ENCODE data around the gene HIPK3. TPM values are rescaled to one million over a fixed set of nuclear protein-coding genes. Genes with fewer than 3 reads are reported as not detected.
"Not testable (repeated sequence)": the region's sequence is repeated elsewhere in the genome, so short reads cannot be mapped to it uniquely, and the experiment has no call there.

The HIPK3 gene
- total and polyA plus RNA-seq, 12 donors, result 14.2 to 154 (median 85.3) TPM

DNA sequence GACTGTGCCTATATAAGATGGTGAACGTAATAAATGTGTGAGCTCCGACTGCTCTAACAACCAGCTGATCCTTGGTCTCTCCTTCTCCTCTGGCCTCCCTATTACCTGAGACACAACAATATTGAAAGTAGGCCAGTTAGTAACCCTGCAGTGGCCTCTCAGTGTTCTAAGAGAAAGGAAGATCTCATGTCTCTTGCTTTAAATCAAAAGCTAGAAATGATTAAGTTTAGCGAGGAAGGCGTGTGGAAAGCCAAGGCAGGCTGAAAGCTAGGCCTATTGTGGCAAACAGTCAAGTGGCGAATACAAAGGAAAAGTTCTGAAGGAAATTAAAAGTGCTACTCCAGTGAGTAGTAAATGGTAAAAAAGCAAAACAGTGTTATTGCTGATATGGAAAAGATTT, 39.5 kb downstream of the HIPK3 start:
- 92 to 98% (median 94%) methylated on average over 5 of the region's 5 CpGs for WGBS, 4 donors
- Histone ChIP-seq H3K36me3 (replicated peaks in 1 of 2) (no peaks in the 10 kb centered on the region), H3K27ac (no peak overlapping the region), H3K4me3 (no peak overlapping the region), H3K4me1 (replicated peaks in 1 of 2) (peaks cover 0 to 9% of the 10 kb centered on the region in 2 donors), H3K27me3 (no peaks in the 10 kb centered on the region), H3K9me3 (replicated peaks in 1 of 3) (no peaks in the 10 kb centered on the region)
- TF ChIP-seq CTCF (IDR thresholded peaks at IDR 0.05), result no peak
- TF ChIP-seq POLR2A (IDR thresholded peaks at IDR 0.05), result no peak
- DNase-seq, result no peak
- intact Hi-C loops (cut with DNase I), result no loop called here

DNA sequence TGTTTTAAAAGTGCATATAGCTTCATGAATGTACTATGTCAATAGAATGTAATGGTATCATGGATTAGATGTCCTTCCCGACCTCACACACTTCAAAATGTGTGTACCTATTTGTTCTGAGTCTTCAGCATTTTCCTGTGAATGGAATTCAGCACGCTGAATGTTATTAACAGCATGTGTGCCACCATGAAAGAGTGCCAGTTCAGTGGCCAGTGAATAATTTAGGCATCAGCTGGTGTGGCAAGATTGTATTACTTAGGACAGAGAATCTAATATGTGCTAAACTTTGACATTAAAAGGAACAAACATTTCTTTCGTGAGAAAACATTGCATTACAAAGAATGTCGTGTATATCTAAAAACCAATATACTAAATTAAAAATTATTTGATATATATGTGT, 46.4 kb downstream of the HIPK3 start:
- H3K9me3 ChIP-seq (replicated peaks in 1 of 3), result no peaks in the 10 kb centered on the region
- H3K4me3 ChIP-seq, result no peak overlapping the region
- no peaks in the 10 kb centered on the region for H3K27me3 ChIP-seq
- H3K36me3 ChIP-seq (replicated peaks in 1 of 2), result no peaks in the 10 kb centered on the region
- DNase-seq, result no peak
- intact Hi-C loops (cut with DNase I), result no loop called here
- WGBS, 4 donors, result 90 to 94% (median 93%) methylated on average over 4 of the region's 4 CpGs
- H3K27ac ChIP-seq, result no peak overlapping the region
- H3K4me1 ChIP-seq (replicated peaks in 1 of 2), result peaks cover 3 to 20% of the 10 kb centered on the region in 2 donors
- TF ChIP-seq CTCF (IDR thresholded peaks at IDR 0.05), result no peak
- no peak for TF ChIP-seq POLR2A (IDR thresholded peaks at IDR 0.05)

DNA sequence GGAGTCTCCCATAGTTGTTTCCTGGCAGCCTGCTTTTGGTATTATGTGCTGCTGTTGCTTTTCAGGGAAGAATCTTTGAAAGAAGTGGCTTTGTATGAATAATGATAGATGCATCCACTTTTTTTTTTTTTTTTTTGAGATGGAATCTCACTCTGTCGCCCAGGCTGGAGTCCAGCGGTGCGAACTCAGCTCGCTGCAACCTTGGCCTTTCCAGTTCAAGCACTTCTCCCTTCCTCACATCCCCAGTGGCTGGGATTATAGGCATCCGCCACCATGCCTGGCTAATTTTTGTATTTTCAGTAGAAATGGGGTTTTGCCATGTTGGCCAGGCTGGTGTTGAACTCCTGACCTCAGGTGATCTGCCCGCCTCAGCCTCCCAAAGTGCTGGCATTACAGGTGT, 49.6 kb downstream of the HIPK3 start:
- H3K9me3 ChIP-seq (replicated peaks in 1 of 3); H3K36me3 ChIP-seq (replicated peaks in 1 of 2); H3K27ac ChIP-seq; H3K27me3 ChIP-seq; H3K4me3 ChIP-seq; intact Hi-C loops (cut with DNase I): not testable (repeated sequence)
- WGBS, 4 donors, result 61 to 63% (median 62%) methylated on average over 6 of the region's 6 CpGs
- peaks cover 3 to 15% of the 10 kb centered on the region in 2 donors for H3K4me1 ChIP-seq (replicated peaks in 1 of 2)
- DNase-seq, result peak in 6 of 7 donors; percentile 34 to 60 (median 48)

DNA sequence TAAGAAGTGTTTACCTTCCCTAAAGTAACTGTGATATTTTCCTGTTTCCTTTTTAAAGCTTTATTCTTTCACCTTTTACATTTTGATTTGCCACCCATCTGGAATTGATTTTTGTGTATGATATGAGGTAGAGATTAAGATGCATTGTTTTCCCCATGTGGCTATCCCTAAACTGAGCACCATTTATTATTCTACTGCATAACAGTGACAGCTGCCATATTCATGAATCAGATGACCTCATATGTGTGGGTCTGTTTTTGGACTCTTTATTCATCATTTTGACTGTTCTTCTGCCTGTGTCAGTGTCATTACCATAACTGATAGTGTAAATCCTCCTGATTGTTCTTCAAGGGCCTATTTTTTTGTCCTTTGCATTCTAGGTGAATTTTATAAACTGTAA, 50.8 kb downstream of the HIPK3 start:
- no peak for DNase-seq
- H3K27ac ChIP-seq, result no peak overlapping the region
- no peaks in the 10 kb centered on the region for H3K9me3 ChIP-seq (replicated peaks in 1 of 3)
- intact Hi-C loops (cut with DNase I), result no loop called here
- H3K36me3 ChIP-seq (replicated peaks in 1 of 2), result no peaks in the 10 kb centered on the region
- peaks cover 3 to 25% of the 10 kb centered on the region in 2 donors for H3K4me1 ChIP-seq (replicated peaks in 1 of 2)
- H3K4me3 ChIP-seq, result no peak overlapping the region
- no peak for TF ChIP-seq CTCF (IDR thresholded peaks at IDR 0.05)
- no peak for TF ChIP-seq POLR2A (IDR thresholded peaks at IDR 0.05)
- no peaks in the 10 kb centered on the region for H3K27me3 ChIP-seq

- Histone ChIP-seq H3K36me3 (replicated peaks in 1 of 2) (no peaks in the 10 kb centered on the region), H3K4me3 (no peak overlapping the region), H3K27ac (no peak overlapping the region), H3K27me3 (no peaks in the 10 kb centered on the region), H3K9me3 (replicated peaks in 1 of 3) (no peaks in the 10 kb centered on the region), H3K4me1 (replicated peaks in 1 of 2) (peaks cover 3 to 29% of the 10 kb centered on the region in 2 donors)
- no peak for TF ChIP-seq CTCF (IDR thresholded peaks at IDR 0.05)
- no peak for TF ChIP-seq POLR2A (IDR thresholded peaks at IDR 0.05)
- 100% methylated on average over 1 of the region's 1 CpG for WGBS, 4 donors
- DNase-seq, result no peak
- intact Hi-C loops (cut with DNase I), result no loop called here
Measured at GRCh38 chr11:33309118-33309517, 51.9 kb downstream of the HIPK3 start.

Measured in adrenal gland (tissue), 12 donors.